GM18858 (cell line): Measurements from ENCODE around the gene GALNT13.

ENCODE experiments used
- ATAC-seq: cut with Tn5 transposase; IDR thresholded peaks from one replicate; pipeline ENCODE4 v1.9.1; 2021; ENCODE audit not compliant: unreplicated experiment

The GALNT13 gene

DNA sequence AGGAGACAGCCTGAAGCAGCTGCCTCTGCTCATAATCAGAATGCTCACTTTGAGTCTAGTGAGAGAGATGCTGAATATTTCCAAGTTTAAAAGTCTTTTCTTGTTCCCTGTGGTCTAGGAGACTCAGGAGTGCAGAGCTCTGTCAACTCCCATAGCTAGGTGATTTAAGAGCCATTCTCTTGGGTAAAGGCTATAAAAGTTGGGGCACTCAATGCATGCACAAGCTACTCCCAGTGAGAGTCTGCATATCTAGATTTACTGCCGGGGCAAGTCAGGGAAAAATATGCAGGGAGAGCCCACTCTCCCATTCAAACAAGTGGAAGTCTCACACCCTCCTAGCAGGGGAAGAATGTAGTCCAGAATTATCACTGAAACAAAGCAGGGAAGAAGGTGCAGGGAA lies 418.1 kb downstream of the GALNT13 start:
- no peak for ATAC-seq

GRCh38 chr2:154291511-154291910 lies 419.8 kb downstream of the GALNT13 start:
- no peak for ATAC-seq

- no peak for ATAC-seq
Observed at GRCh38 chr2:154291927-154292326, 420.2 kb downstream of the GALNT13 start.

DNA sequence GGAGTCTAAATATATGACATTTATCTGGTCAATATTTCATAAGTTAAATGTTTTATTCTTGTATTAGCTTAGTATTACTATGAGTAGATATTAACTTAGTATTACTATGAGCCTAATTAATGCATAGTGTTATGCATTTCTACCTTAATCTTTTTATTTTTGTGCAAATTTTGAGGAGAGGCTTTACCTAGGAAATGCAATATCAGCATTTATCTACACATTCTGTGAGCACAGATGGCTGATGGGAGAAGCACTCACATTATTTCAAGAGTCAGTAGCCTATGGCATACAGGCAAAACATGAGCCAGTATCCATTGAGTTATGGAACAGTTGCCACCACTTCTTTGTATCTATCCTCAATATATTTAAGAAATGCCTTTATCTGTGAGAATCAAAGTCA lies 422.1 kb downstream of the GALNT13 start:
- no peak for ATAC-seq

GRCh38 chr2:154306266-154306970 lies 434.7 kb downstream of the GALNT13 start:
- ATAC-seq: no peak

GRCh38 chr2:154307007-154307406 lies 435.3 kb downstream of the GALNT13 start:
- no peak for ATAC-seq

- ATAC-seq: no peak
Observed at GRCh38 chr2:154324601-154325000, 452.9 kb downstream of the GALNT13 start.

DNA sequence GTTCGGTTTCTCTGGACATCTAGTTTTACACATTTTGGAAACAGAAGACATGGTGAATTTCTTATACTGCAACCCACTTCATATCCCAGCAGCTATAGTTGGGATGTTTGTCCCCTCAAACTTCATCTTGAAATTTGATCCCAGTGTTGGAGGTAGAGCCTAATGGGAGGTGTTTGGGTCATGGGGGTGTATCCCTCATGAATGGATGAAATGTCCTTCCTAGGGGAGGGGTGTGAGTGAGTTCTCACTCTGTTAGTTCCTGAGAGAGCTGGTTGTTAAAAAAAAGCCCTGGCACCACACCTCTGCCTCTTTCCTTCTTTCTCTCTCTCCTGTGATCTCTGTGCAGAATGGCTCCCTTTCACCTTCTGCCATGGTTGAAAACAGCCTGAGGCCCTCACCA lies 457.8 kb downstream of the GALNT13 start:
- ATAC-seq: no peak

DNA sequence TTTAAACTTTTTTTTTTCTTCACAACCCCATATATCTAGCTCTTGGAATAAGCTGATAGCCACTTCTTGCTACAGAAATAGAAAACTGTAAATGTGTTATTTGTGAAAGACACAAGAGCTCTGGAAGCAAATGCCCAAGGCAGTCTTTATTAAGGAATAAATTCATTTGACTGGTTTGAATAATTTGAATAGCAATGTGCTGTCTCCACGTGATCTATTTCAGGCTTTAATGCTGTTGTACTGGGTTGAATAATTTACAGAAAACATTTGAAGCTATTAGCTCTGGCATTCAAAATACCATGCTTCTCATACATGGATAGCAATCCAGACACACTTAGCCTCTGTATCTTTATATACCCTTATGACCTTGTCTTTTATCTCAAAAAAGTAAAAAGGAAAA lies 460.1 kb downstream of the GALNT13 start:
- no peak for ATAC-seq

DNA sequence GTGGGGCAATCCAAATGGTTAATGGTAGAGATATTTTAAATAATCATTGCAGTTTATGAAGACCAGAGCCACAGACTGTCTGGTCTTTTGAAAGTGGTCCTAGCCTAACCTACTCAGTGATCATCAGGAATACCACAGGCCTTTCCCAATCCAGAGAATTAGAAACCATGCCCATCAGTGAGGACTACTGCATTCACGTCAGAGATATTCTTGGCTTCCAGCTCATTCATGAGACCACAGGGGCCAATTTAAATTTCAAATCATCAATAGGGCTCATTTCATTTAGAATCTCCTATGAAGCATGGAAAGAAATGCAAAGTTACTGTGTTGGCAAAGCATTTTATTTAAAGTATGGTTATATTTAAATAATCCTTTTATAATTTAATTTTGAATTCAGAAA lies 464.5 kb downstream of the GALNT13 start:
- no peak for ATAC-seq

DNA sequence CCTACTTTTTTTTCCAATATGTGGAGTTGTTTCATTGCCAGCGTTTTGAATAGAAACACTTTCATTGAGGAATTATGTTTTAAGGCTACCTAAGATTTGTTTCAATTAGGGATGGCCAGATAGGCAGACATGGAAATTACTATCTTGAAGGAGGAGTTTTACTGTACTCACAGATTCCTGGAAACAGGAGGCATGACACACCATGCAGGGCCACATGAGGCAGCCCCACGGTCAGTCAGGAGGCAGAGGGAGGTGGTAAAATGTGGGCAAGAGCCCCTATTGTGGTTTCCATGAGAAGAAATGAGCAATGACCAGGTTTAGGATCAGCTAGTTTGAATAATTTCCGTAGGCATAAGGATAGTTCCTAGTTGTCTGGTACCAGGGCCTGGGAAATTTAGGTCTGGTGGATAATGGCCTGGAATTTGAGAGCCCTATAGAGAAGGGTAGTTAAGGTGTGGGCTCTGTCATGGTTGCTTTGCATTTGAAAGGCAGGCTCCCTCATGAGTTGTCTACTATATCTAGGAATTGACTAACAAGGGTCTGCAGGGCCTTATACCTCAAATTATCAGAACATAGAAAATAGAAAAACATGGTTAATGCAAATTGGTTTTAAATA lies 466.7 kb downstream of the GALNT13 start:
- no peak for ATAC-seq

DNA sequence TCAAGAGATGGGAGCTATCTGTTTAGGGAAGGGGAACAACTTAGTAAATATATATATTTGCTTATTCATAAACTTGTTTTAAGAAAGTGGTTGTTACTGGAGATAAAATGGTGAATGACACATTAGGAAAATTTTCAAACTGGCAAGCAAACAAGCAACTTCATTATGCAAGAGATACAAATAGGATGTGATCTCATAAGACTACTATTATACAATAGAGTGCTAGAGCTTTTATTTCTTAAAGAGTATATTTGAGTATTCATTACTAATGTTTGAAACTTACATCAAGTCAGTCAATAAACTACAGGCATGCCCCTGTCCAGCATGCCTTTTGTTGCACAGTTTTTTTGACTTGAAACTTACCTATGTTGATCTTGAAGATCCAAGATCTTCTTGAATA lies 471.6 kb downstream of the GALNT13 start:
- ATAC-seq: no peak

- no peak for ATAC-seq
Observed at GRCh38 chr2:154350911-154351310, 479.2 kb downstream of the GALNT13 start.

- no peak for ATAC-seq
Observed at GRCh38 chr2:154361276-154361675, 489.6 kb downstream of the GALNT13 start.

DNA sequence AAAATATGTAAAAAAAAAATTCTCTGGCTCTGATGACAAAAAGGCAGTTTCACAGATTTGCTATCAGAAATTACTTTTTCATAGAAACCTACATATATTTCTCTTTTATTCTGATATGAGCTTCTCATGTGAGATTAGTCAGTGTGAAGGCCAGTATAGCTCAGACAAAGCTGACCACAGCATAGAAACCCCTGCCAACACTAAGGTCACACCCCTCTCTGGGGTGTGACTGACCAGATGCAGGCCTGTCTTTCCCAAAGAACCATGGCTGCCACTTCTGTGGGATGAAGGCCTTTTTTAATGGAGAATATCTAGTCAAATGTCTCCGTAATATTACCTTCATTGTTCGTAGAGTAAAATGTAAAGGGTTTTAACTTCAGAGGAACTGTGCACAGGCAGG lies 496.4 kb downstream of the GALNT13 start:
- no peak for ATAC-seq

DNA sequence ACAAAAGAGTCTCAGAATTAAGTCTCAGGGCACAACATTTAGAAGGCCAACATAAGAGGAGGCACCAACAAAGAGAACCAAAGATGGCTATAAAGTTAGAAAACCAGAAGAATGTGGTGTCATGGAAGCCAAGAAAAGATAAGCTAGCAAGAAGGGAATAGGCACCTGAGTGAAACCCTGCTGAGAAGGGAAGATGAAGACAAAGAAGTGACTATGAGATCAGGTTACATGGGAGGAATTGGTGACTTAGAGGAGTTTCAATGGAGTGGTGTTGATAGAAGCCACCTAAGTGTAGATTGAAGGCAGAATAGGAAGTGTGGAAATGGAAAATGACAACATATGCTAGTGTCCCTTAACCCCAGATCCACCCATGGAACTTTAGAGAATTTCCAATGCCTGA lies 499.2 kb downstream of the GALNT13 start:
- no peak for ATAC-seq

GRCh38 chr2:154374416-154374815 lies 502.7 kb downstream of the GALNT13 start:
- no peak for ATAC-seq

GRCh38 chr2:154375579-154375931 lies 503.8 kb downstream of the GALNT13 start:
- peak; percentile 51 for ATAC-seq

DNA sequence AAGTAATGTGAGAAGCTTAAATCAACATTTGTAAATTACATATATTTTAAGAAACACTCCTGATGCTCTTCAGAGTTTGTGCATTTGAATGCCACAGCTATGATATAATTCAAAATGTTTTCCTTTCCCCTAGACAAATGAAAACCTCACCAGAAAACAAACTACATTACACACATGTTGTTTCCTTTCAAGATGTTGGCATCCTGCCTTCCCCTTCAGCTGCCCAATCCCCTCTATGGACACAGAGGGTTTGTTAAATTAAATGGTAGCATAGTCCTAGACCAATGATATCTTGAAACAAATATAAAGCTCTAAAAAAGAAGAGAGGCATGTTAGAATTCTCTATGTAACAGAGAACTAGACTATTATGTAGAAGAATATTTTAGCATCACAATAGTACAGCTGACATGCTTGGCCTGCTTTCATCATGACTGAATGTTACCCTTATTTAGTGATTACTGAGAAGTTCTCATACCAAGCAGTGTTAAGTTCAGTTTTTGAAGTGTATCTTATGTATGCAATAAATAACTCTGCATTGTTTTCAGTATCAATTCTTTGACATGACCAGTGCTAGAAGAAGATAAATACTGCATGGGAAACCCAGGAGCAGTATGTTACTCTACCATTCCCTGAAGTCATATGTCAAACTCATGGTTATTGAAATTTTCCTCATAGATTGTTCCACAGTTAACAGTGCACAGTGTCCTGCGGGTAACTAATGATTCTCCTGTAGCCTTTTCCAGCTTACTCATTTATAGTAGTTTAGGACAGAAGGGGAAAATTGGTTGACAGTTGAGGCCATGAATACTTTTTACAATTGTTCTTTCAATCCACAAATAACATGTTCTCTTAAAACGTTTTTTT lies 510.4 kb downstream of the GALNT13 start:
- no peak for ATAC-seq

GRCh38 chr2:154386186-154386585 lies 514.5 kb downstream of the GALNT13 start:
- no peak for ATAC-seq

DNA sequence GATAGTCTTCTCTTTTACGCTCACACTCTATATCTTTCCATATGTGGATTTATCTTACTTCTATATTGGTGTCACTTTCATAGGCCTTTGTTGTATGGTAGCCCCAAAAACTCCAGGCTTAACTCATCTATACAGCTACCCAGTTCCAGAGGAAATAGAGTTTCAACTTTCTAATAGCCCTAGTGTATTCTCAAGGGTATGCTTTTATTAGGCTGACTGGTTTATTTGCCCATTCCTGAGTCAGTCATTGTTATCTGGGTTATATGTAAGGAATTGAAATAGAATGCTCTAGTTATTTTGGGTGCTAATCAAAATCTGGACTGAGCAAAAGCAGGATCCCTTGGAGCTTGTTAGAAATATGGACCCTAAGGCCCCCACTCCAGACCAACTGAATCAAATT lies 519.3 kb downstream of the GALNT13 start:
- no peak for ATAC-seq

GRCh38 chr2:154392256-154392655 lies 520.5 kb downstream of the GALNT13 start:
- peak; percentile 98 for ATAC-seq
